GM12878 (cell line): ENCODE data around the gene TUBA4B. TPM values are rescaled to one million over a fixed set of nuclear protein-coding genes. Genes with fewer than 3 reads are reported as not detected.

ENCODE experiments used
- ATAC-seq: fragments of 200-7000 bp; cut with Tn5 transposase; 3 replicates; pipeline ENCODE4 v1.9.1; 2020; ENCODE audit warnings: mild to moderate bottlenecking, moderate library complexity
- BruUV-seq: library from RNA; stranded (reverse); fragments of 400-500 nt; replicated peaks from 2 replicates; lab custom pipeline; 2021; lab: Mats Ljungman, UMichigan
- CTCF ChIA-PET: fragments of 300-600 bp; sonication (Branson Sonifier 250); formaldehyde crosslinking; extraction: SDS; loops from one replicate; lab custom pipeline; 2021; ENCODE audit warnings: inconsistent platforms; lab: Yijun Ruan, JAX
- POLR2A ChIA-PET: fragments of 350-600 bp; formaldehyde crosslinking; extraction: SDS; loops from one replicate; lab custom pipeline; 2021; ENCODE audit warnings: inconsistent platforms; lab: Charles Lee
- RAD21 ChIA-PET: fragments of 300-600 bp; sonication (Branson Sonifier 250); formaldehyde crosslinking; loops from one replicate; lab custom pipeline; 2023; ENCODE audit warnings: antibody characterized with exemption; ENCODE audit not compliant: unreplicated experiment; lab: Charles Lee
- SMC1A ChIA-PET: fragments of 300-600 bp; sonication (Branson Sonifier 250); formaldehyde crosslinking; loops from one replicate; lab custom pipeline; 2023; ENCODE audit not compliant: unreplicated experiment, uncharacterized antibody; lab: Charles Lee
- DNase-seq: peaks from one replicate; pipeline ENCODE4 v3.0.0-alpha.2; 2011; ENCODE audit warnings: low read depth, low spot score
- FAIRE-seq: peaks from 3 replicates; lab custom pipeline; 2011; peaks lifted over from hg19 to GRCh38; lab: Jason Lieb, UNC
- H2AFZ ChIP-seq: 2 replicates; pipeline ENCODE4 v1.6.0; 2011; ENCODE audit warnings: low read depth, low read length, control low read depth; ENCODE audit not compliant: control insufficient read depth
- H3K27ac ChIP-seq: 2 replicates; pipeline ENCODE4 v1.5.1; 2011; ENCODE audit warnings: control low read depth; ENCODE audit not compliant: control insufficient read depth, insufficient read depth
- H3K27me3 ChIP-seq, 2 experiments: replicated peaks in 1 of 2; 2 replicates each; pipeline versions ENCODE4 v1.6.0 to v1.6.1; 2011; ENCODE audit warnings: low read length in 1 of 2; ENCODE audit not compliant: control insufficient read depth in 2 of 2, insufficient read depth in 2 of 2
- H3K36me3 ChIP-seq, 2 experiments: 2 replicates each; pipeline ENCODE4 v1.5.1; 2011; ENCODE audit warnings: low read length in 1 of 2; ENCODE audit not compliant: control insufficient read depth in 2 of 2, insufficient read depth in 2 of 2
- H3K4me1 ChIP-seq: 2 replicates; pipeline ENCODE4 v1.6.1; 2011; ENCODE audit warnings: mild to moderate bottlenecking, low read length, moderate library complexity, mixed read lengths; ENCODE audit not compliant: control insufficient read depth, insufficient read depth
- H3K4me2 ChIP-seq: 2 replicates; pipeline ENCODE4 v1.6.0; 2011; ENCODE audit warnings: control low read depth; ENCODE audit not compliant: control insufficient read depth, insufficient read depth
- H3K4me3 ChIP-seq: fragments of 200-600 bp; sonication (generic); 2 replicates; pipeline ENCODE4 v1.5.1; 2016
- H3K79me2 ChIP-seq: 2 replicates; pipeline ENCODE4 v1.6.0; 2011; ENCODE audit warnings: low read length; ENCODE audit not compliant: control insufficient read depth, insufficient read depth
- H3K9ac ChIP-seq: 2 replicates; pipeline ENCODE4 v1.8.0; 2011; ENCODE audit warnings: low read length, control low read depth, mixed read lengths; ENCODE audit not compliant: control insufficient read depth, insufficient read depth
- H3K9me3 ChIP-seq: replicated peaks from 3 replicates; pipeline ENCODE4 v1.5.1; 2011; ENCODE audit warnings: mild to moderate bottlenecking, low read length; ENCODE audit not compliant: control insufficient read depth, insufficient read depth
- H4K20me1 ChIP-seq: 2 replicates; pipeline ENCODE4 v1.6.0; 2011; ENCODE audit not compliant: control insufficient read depth, insufficient read depth
- BRCA1 ChIP-seq: IDR thresholded peaks from 2 replicates; pipeline ENCODE4 v1.6.1; 2011; ENCODE audit warnings: low read depth, low read length, improper control_type of control experiment
- CBFB ChIP-seq: IDR thresholded peaks from 2 replicates; pipeline ENCODE4 v1.6.1; 2016; ENCODE audit warnings: antibody characterized with exemption, low read depth
- CREM ChIP-seq: IDR thresholded peaks from 2 replicates; pipeline ENCODE4 v1.6.1; 2014; ENCODE audit warnings: antibody characterized with exemption, low read depth
- EED ChIP-seq: sonication (generic); IDR thresholded peaks from 2 replicates; pipeline ENCODE4 v1.6.1; 2016; ENCODE audit warnings: antibody characterized with exemption, low read depth
- ESRRA ChIP-seq: IDR thresholded peaks from 2 replicates; pipeline ENCODE4 v1.6.1; 2012; ENCODE audit warnings: mild to moderate bottlenecking, low read length, improper control_type of control experiment
- MLLT1 ChIP-seq: fragments of 450-650 bp; IDR thresholded peaks from 2 replicates; pipeline ENCODE4 v1.6.1; 2016; ENCODE audit warnings: mild to moderate bottlenecking
- MXI1 ChIP-seq: fragments of 150-350 bp; IDR thresholded peaks from 2 replicates; pipeline ENCODE4 v1.6.1; 2011; ENCODE audit warnings: low read depth, mild to moderate bottlenecking, inconsistent platforms, low read length, improper control_type of control experiment
- PAX8 ChIP-seq: fragments of 450-650 bp; IDR thresholded peaks from 2 replicates; pipeline ENCODE4 v1.6.1; 2017; ENCODE audit warnings: mild to moderate bottlenecking, moderate library complexity
- POLR2A ChIP-seq: IDR thresholded peaks from 2 replicates; pipeline ENCODE4 v1.6.1; 2011; ENCODE audit warnings: low read depth, mild to moderate bottlenecking, low read length
- RB1 ChIP-seq: fragments of 450-650 bp; formaldehyde crosslinking; IDR thresholded peaks from 2 replicates; pipeline ENCODE4 v1.6.1; 2017; ENCODE audit warnings: mild to moderate bottlenecking, borderline replicate concordance
- RUNX3 ChIP-seq: IDR thresholded peaks from 2 replicates; pipeline ENCODE4 v1.6.1; 2012; ENCODE audit warnings: low read length, inconsistent platforms
- SIX5 ChIP-seq: IDR thresholded peaks from 2 replicates; pipeline ENCODE4 v1.6.1; 2011; ENCODE audit warnings: mild to moderate bottlenecking, low read depth, low read length, moderate library complexity; ENCODE audit not compliant: severe bottlenecking
- SREBF1 ChIP-seq: IDR thresholded peaks from 2 replicates; pipeline ENCODE4 v1.6.1; 2012; ENCODE audit warnings: mild to moderate bottlenecking, low read length
- ZBTB4 ChIP-seq: fragments of 450-650 bp; formaldehyde crosslinking; IDR thresholded peaks from 2 replicates; pipeline ENCODE4 v1.4.0; 2022; ENCODE audit warnings: mild to moderate bottlenecking, moderate library complexity
- WGBS: methylation state at CpG from one replicate; pipeline ENCODE4 v1.1.6; 2016; ENCODE audit warnings: low lambda C conversion rate; ENCODE audit not compliant: insufficient replicate concordance, insufficient coverage; ENCODE audit errors: missing lambda C conversion rate; 5-methylcytosine and 5-hydroxymethylcytosine counted together
- in situ Hi-C: fragments of 300-500 bp; cut with MboI; formaldehyde crosslinking; loops from 9 replicates; pipeline ENCODE4 v1.14.3; 2018; ENCODE audit warnings: mixed read lengths
- intact Hi-C: fragments of 100-400 bp; cut with micrococcal nuclease; formaldehyde crosslinking; loops from one replicate; pipeline ENCODE4 v1.14.2; 2022; ENCODE audit not compliant: unreplicated experiment
- polyA plus RNA-seq, 11 experiments: library from polyadenylated mRNA; depleted of rRNA in 4 of 11; unstranded in 6 of 11; stranded (reverse) in 5 of 11; fragments of >200 nt; fragmentation: Nextera tagmentation in 4 of 11; fragmentation: Illumina TruSeq in 1 of 11; extraction: Ambion mirVana in 4 of 11; extraction: Trizol in 1 of 11; gene quantifications; 1 replicate in 1 of 11; 2 replicates in 10 of 11; pipeline versions ENCODE4 v1.2.1 to v1.2.3, GENCODE V29; 2011 to 2016; ENCODE audit warnings: inconsistent platforms in 2 of 11, missing spikeins in 2 of 11, low read depth in 1 of 11
- total RNA-seq, 4 experiments: library from RNA; depleted of rRNA in 3 of 4; stranded (reverse); fragments of >200 nt in 3 of 4; fragmentation: Illumina TruSeq in 1 of 4; extraction: Trizol in 1 of 4; gene quantifications; 2 replicates each; pipeline versions ENCODE4 v1.2.1 to v1.2.3, GENCODE V29; 2013 to 2021

TUBA4B gene
- total and polyA plus RNA-seq, 10 of the 15 experiments (the other 5 are each of a cell fraction or from before 2014, with no cell fraction given), result 0.07 TPM; not detected in 9

- in situ Hi-C loops (no loop called here), intact Hi-C loops (no loop called here)
- BruUV-seq, result no TSS peak
- Histone ChIP-seq H3K4me3 (no peak overlapping the region), H2AFZ (no peak overlapping the region), H3K9me3 (no peaks in the 10 kb centered on the region), H3K27me3 (peaks cover 0 to 3% of the 10 kb centered on the region in 2 experiments; a peak in 2 of 4 replicates), H3K79me2 (no peaks in the 10 kb centered on the region), H3K4me1 (peaks cover 8% of the 10 kb centered on the region), H3K9ac (no peak overlapping the region), H4K20me1 (no peaks in the 10 kb centered on the region), H3K36me3 (no peaks in the 10 kb centered on the region), H3K27ac (no peak overlapping the region), H3K4me2 (no peak overlapping the region)
- RAD21 ChIA-PET, result interaction anchor here (6.5 kb wide), 1 partner anchor 12 kb away, joined by 78 read pairs; the partner anchor contains the start of gene DNAJB2
- SMC1A ChIA-PET, result interaction anchor here (0.9 to 6.0 kb wide), 2 partner anchors 11 to 140 kb away, joined by 3 to 96 read pairs; partner anchors contain the start of gene DNAJB2
- no peak for ATAC-seq
- TF ChIP-seq SIX5 (no peak), SREBF1 (no peak), EED (no peak), MXI1 (no peak), PAX8 (no peak), MLLT1 (no peak), ESRRA (no peak), ZBTB4 (CRISPR knock-in tag) (no peak), POLR2A (no peak), BRCA1 (no peak), RB1 (no peak), CREM (no peak), CBFB (no peak), RUNX3 (no peak)
- CTCF ChIA-PET, result interaction anchor here (1.3 to 6.7 kb wide), 2 partner anchors 12 to 119 kb away, joined by 5 to 257 read pairs; partner anchors contain the start of gene DNAJB2
- 47% methylated on average over 16 of the region's 16 CpGs for WGBS
- no peak for FAIRE-seq
- POLR2A ChIA-PET, result interaction anchor here (1.1 to 1.3 kb wide), 2 partner anchors 38 to 42 kb away, joined by 3 to 4 read pairs; partner anchors contain the start of gene TUBA4B
- no peak for DNase-seq
Observed at GRCh38 chr2:219290381-219291171, 37.5 kb downstream of the TUBA4B start.
